K562 (cell line): ENCODE data around the gene SFXN2. TPM values are rescaled to one million over a fixed set of nuclear protein-coding genes. Genes with fewer than 3 reads are reported as not detected.

Experiments used
- ATAC-seq: fragments of 200-7000 bp; cut with Tn5 transposase; 3 replicates; pipeline ENCODE4 v1.9.1; 2020; ENCODE audit warnings: moderate library complexity
- BruUV-seq: library from RNA; stranded (reverse); fragments of 400-500 nt; replicated peaks from 2 replicates; lab custom pipeline; 2021; lab: Mats Ljungman, UMichigan
- CTCF ChIA-PET: fragments of 300-600 bp; formaldehyde crosslinking; extraction: SDS; loops from one replicate; lab custom pipeline; 2021; ENCODE audit warnings: low intra/inter-chr PET ratio; lab: Yijun Ruan, JAX
- POLR2A ChIA-PET: fragments of 300-600, 350-650 bp; sonication (Branson Sonifier 250); formaldehyde crosslinking; extraction: SDS; loops from one replicate; lab custom pipeline; 2021; ENCODE audit warnings: antibody characterized with exemption, inconsistent platforms; lab: Yijun Ruan, JAX
- DNase-seq, 4 experiments: peaks; one replicate each; pipeline versions ENCODE4 v3.0.0 to v3.0.0-alpha.2; 2011 to 2018; ENCODE audit warnings: low spot score in 3 of 4, mixed read lengths in 3 of 4; ENCODE audit errors: extremely low read depth in 1 of 4
- FAIRE-seq: peaks from 2 replicates; lab custom pipeline; 2011; peaks lifted over from hg19 to GRCh38; lab: Jason Lieb, UNC
- H2AFZ ChIP-seq: 2 replicates; pipeline ENCODE4 v1.6.0; 2011; ENCODE audit warnings: low read depth, low read length, control low read depth, inconsistent platforms
- H3K27ac ChIP-seq: fragments of 200-600 bp; 3 replicates; pipeline ENCODE4 v1.8.0; 2011; ENCODE audit warnings: low read depth, mild to moderate bottlenecking, control low read depth, inconsistent platforms, low read length, moderate library complexity, mixed read lengths; ENCODE audit errors: extremely low read depth
- H3K27me3 ChIP-seq, 2 experiments: fragments of 300-600 bp in 1 of 2; 2 replicates in 1 of 2; 3 replicates in 1 of 2; pipeline versions ENCODE4 v1.6.0 to v1.8.0; 2011; ENCODE audit warnings: inconsistent platforms in 2 of 2, low read length in 2 of 2, mild to moderate bottlenecking in 1 of 2, mixed read lengths in 1 of 2, moderate library complexity in 1 of 2; ENCODE audit not compliant: control insufficient read depth in 2 of 2, insufficient read depth in 2 of 2
- H3K36me3 ChIP-seq: fragments of 300-600 bp; 3 replicates; pipeline ENCODE4 v1.8.0; 2011; ENCODE audit warnings: mild to moderate bottlenecking, low read length, inconsistent platforms; ENCODE audit not compliant: control insufficient read depth, insufficient read depth
- H3K4me1 ChIP-seq, 2 experiments: fragments of 200-600 bp in 1 of 2; replicated peaks in 1 of 2; 2 replicates in 1 of 2; 3 replicates in 1 of 2; pipeline versions ENCODE4 v1.5.1 to v1.8.0; 2011; ENCODE audit warnings: inconsistent platforms in 2 of 2, low read length in 2 of 2, mild to moderate bottlenecking in 1 of 2, mixed read lengths in 1 of 2, moderate library complexity in 1 of 2; ENCODE audit not compliant: control insufficient read depth in 2 of 2, insufficient read depth in 2 of 2
- H3K4me2 ChIP-seq: 2 replicates; pipeline ENCODE4 v1.6.1; 2011; ENCODE audit warnings: low read length, control low read depth, inconsistent platforms, mixed read lengths; ENCODE audit not compliant: insufficient read depth
- H3K4me3 ChIP-seq: fragments of 200-600 bp; sonication (generic), shearing (Covaris generic); 2 replicates; pipeline ENCODE4 v1.5.1; 2016; ENCODE audit warnings: control low read depth, inconsistent platforms
- H3K79me2 ChIP-seq: fragments of 200-600 bp; 3 replicates; pipeline ENCODE4 v1.8.0; 2011; ENCODE audit warnings: low read length, inconsistent platforms; ENCODE audit not compliant: control insufficient read depth, insufficient read depth
- H3K9ac ChIP-seq, 2 experiments: 2 replicates each; pipeline versions ENCODE4 v1.6.0 to v1.6.1; 2011; ENCODE audit warnings: low read depth in 2 of 2, low read length in 2 of 2, control low read depth in 1 of 2, inconsistent platforms in 1 of 2, mild to moderate bottlenecking in 1 of 2, mixed read lengths in 1 of 2; ENCODE audit not compliant: insufficient read depth in 1 of 2
- H3K9me1 ChIP-seq: one replicate; pipeline ENCODE4 v1.6.0; 2011; ENCODE audit warnings: inconsistent platforms, mild to moderate bottlenecking, low read length, moderate library complexity; ENCODE audit not compliant: control insufficient read depth, insufficient read depth
- H3K9me3 ChIP-seq: replicated peaks from 2 replicates; pipeline ENCODE4 v1.5.1; 2011; ENCODE audit warnings: low read depth, low read length, inconsistent platforms; ENCODE audit not compliant: control insufficient read depth, insufficient read depth
- H4K20me1 ChIP-seq: replicated peaks from 2 replicates; pipeline ENCODE4 v1.6.1; 2011; ENCODE audit warnings: low read length, inconsistent platforms, mixed read lengths; ENCODE audit not compliant: control insufficient read depth, insufficient read depth
- ADNP ChIP-seq: fragments of 200-800 bp; sonication (Bioruptor generic); IDR thresholded peaks from 2 replicates; pipeline ENCODE4 v1.6.1; 2016; ENCODE audit warnings: missing genetic modification characterization, missing compliant biosample characterization
- ARNT ChIP-seq, 2 experiments: fragments of 450-650 bp; IDR thresholded peaks; 2 replicates each; pipeline ENCODE4 v1.6.1; 2016; ENCODE audit warnings: mild to moderate bottlenecking in 1 of 2
- BHLHE40 ChIP-seq: IDR thresholded peaks from 2 replicates; pipeline ENCODE4 v1.6.1; 2011; ENCODE audit warnings: low read length, improper control_type of control experiment
- E2F5 ChIP-seq: sonication (generic); formaldehyde crosslinking; IDR thresholded peaks from 2 replicates; pipeline ENCODE4 v1.8.0; 2022; ENCODE audit warnings: mild to moderate bottlenecking, missing genetic modification reagents
- IRF9 ChIP-seq: fragments of 450-650 bp; IDR thresholded peaks from 2 replicates; pipeline ENCODE4 v1.6.1; 2016; ENCODE audit warnings: missing biosample characterization, missing genetic modification characterization
- L3MBTL2 ChIP-seq: fragments of 450-650 bp; IDR thresholded peaks from 2 replicates; pipeline ENCODE4 v1.6.1; 2016; ENCODE audit warnings: mild to moderate bottlenecking, moderate library complexity
- MEF2A ChIP-seq: IDR thresholded peaks from 2 replicates; pipeline ENCODE4 v1.6.1; 2011; ENCODE audit warnings: low read depth, mild to moderate bottlenecking, low read length, moderate library complexity; ENCODE audit not compliant: control insufficient read depth
- RBBP5 ChIP-seq: fragments of 200-600 bp; sonication (generic); IDR thresholded peaks from 2 replicates; pipeline ENCODE4 v1.6.1; 2012; ENCODE audit warnings: borderline replicate concordance, mild to moderate bottlenecking, low read length, control low read depth, inconsistent platforms; ENCODE audit not compliant: insufficient read depth, poor library complexity, severe bottlenecking
- SIN3A ChIP-seq, 2 experiments: fragments of 150-350 bp in 1 of 2; IDR thresholded peaks; 2 replicates each; pipeline ENCODE4 v1.6.1; 2011 to 2016; ENCODE audit warnings: borderline replicate concordance in 2 of 2, low read depth in 2 of 2, low read length in 2 of 2, mild to moderate bottlenecking in 2 of 2, moderate library complexity in 2 of 2; ENCODE audit not compliant: control insufficient read depth in 1 of 2
- ZBTB33 ChIP-seq: sonication (generic); formaldehyde crosslinking; IDR thresholded peaks from 2 replicates; pipeline ENCODE4 v1.8.1; 2023; ENCODE audit warnings: mild to moderate bottlenecking, missing genetic modification reagents
- WGBS: fragments of 100-300 bp; shearing (Covaris generic); methylation state at CpG from one replicate; pipeline ENCODE4 v1.1.6; 2016; ENCODE audit warnings: low coverage, mixed read lengths; ENCODE audit not compliant: insufficient coverage; ENCODE audit errors: missing lambda C conversion rate; 5-methylcytosine and 5-hydroxymethylcytosine counted together
- in situ Hi-C: fragments of 300-500 bp; cut with MboI; formaldehyde crosslinking; loops from 4 replicates; pipeline ENCODE4 v1.15.0; 2018; ENCODE audit warnings: inconsistent platforms, mixed read lengths
- intact Hi-C: fragments of 100-400 bp; cut with micrococcal nuclease; formaldehyde crosslinking; loops from 2 replicates; pipeline ENCODE4 v1.14.2; 2022
- polyA plus RNA-seq, 8 experiments: library from polyadenylated mRNA; depleted of rRNA in 4 of 8; stranded (reverse) in 5 of 8; unstranded in 3 of 8; fragments of >200 nt; fragmentation: Nextera tagmentation in 2 of 8; fragmentation: Illumina TruSeq in 1 of 8; extraction: Ambion mirVana in 2 of 8; extraction: Trizol in 1 of 8; gene quantifications; 2 replicates each; pipeline versions ENCODE4 v1.2.1 to v1.2.3, GENCODE V29; 2011 to 2014; ENCODE audit warnings: inconsistent platforms in 1 of 8, missing spikeins in 1 of 8
- total RNA-seq, 7 experiments: library from RNA; depleted of rRNA in 6 of 7; stranded (reverse); fragments of >200 nt in 6 of 7; fragmentation: Illumina TruSeq in 2 of 7; extraction: Trizol in 2 of 7; gene quantifications; 2 replicates each; pipeline versions ENCODE4 v1.2.1 to v1.2.3, GENCODE V29; 2011 to 2021; ENCODE audit warnings: low replicate concordance in 1 of 7
- TF ChIP-seq, protein P1 (sequence below), 2 experiments: fragments of 450-650 bp; conservative IDR thresholded peaks; 2 replicates each; pipeline ENCODE4 v1.6.1; 2017; ENCODE audit warnings: mild to moderate bottlenecking in 2 of 2, moderate library complexity in 2 of 2

The SFXN2 gene
- total and polyA plus RNA-seq, 9 of the 15 experiments (the other 6 are each of a cell fraction or from before 2014, with no cell fraction given) = 7.3 to 23.8 (median 15.7) TPM

GRCh38 chr10:102775935-102776669 is 61.7 kb downstream of the SFXN2 start (continued):
- no peak for TF ChIP-seq ZBTB33 (CRISPR knock-in tag)
- no peak for TF ChIP-seq E2F5 (CRISPR knock-in tag)

- FAIRE-seq (peak; percentile 78), ATAC-seq (peak; percentile 81), DNase-seq (peak; percentile 67 to 73 (median 70))
- peaks cover 41 to 57% of the 10 kb centered on the region in 2 experiments for H3K4me1 ChIP-seq
- peaks cover 34% of the 10 kb centered on the region; the same call in 2 of the 3 replicates for H3K79me2 ChIP-seq
- peak overlapping the region; percentile 50; the same call in 2 of the 3 replicates for H3K27ac ChIP-seq
- no peaks in the 10 kb centered on the region for H3K9me3 ChIP-seq
- H3K36me3 ChIP-seq = peaks cover 4% of the 10 kb centered on the region; the same call in 1 of the 3 replicates
- H3K4me2 ChIP-seq = peak overlapping the region; percentile 56
- BruUV-seq = no TSS peak
- H3K27me3 ChIP-seq = no peaks in the 10 kb centered on the region
- in situ Hi-C loops = no loop called here
- H3K9ac ChIP-seq = peak overlapping the region; percentile 41 to 79; a peak in 3 of 4 replicates
- no peak overlapping the region for H2AFZ ChIP-seq
- H3K4me3 ChIP-seq = no peak overlapping the region
- H3K9me1 ChIP-seq = no peaks in the 10 kb centered on the region
- CTCF ChIA-PET = no interaction called here
- 23% methylated on average over 7 of the region's 9 CpGs for WGBS
- POLR2A ChIA-PET = interaction anchor here (0.9 to 1.6 kb wide), 3 partner anchors 12 to 122 kb away, joined by 3 to 7 read pairs (median 4); no protein-coding TSS in a partner anchor
- intact Hi-C loops = loop anchor here (5.0 kb wide), 1 partner anchor 35 kb away; the partner anchor contains the start of gene WBP1L
- no peaks in the 10 kb centered on the region for H4K20me1 ChIP-seq
- TF ChIP-seq ARNT (IDR thresholded peaks at IDR 0.05) (no peak), SIN3A (IDR thresholded peaks at IDR 0.05; ENCODE audit: borderline replicate concordance in 2 of 2, control insufficient read depth in 1 of 2, low read depth in 2 of 2, low read length in 2 of 2) (0 out of 4 replicates have a peak, but pooled peaks of 1 of the 2 experiments have one; percentile 33), RBBP5 (no peak), MEF2A (no peak), L3MBTL2 (peak; percentile 61), ADNP (tag) (no peak), BHLHE40 (no peak), IRF9 (tag) (no peak)
- TF ChIP-seq, protein P1, sequence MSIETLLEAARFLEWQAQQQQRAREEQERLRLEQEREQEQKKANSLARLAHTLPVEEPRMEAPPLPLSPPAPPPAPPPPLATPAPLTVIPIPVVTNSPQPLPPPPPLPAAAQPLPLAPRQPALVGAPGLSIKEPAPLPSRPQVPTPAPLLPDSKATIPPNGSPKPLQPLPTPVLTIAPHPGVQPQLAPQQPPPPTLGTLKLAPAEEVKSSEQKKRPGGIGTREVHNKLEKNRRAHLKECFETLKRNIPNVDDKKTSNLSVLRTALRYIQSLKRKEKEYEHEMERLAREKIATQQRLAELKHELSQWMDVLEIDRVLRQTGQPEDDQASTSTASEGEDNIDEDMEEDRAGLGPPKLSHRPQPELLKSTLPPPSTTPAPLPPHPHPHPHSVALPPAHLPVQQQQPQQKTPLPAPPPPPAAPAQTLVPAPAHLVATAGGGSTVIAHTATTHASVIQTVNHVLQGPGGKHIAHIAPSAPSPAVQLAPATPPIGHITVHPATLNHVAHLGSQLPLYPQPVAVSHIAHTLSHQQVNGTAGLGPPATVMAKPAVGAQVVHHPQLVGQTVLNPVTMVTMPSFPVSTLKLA (conservative IDR thresholded peaks at IDR 0.05) = 0 out of 4 replicates have a peak, but pooled peaks of 1 of the 2 experiments have one; percentile 19
Measured at GRCh38 chr10:102776779-102777456, 62.5 kb downstream of the SFXN2 start.
